Activated naive CD8-positive, alpha-beta T cell treated with anti-CD3 and anti-CD28 coated beads, Interleukin-2, amount 50 U/mL, for 16 hours (primary cell): Measurements from ENCODE around the gene FAT2.
"Not testable (repeated sequence)": the region's sequence is repeated elsewhere in the genome, so short reads cannot be mapped to it uniquely, and the experiment has no call there.

Experiments used
- DNase-seq: peaks from one replicate; pipeline ENCODE4 v3.0.0-alpha.2; 2020; ENCODE audit warnings: low read depth, low spot score

The FAT2 gene

GRCh38 chr5:151612689-151613427 is 21.7 kb upstream of the FAT2 start:
- peak; percentile 18 for DNase-seq

- no peak for DNase-seq
Observed at GRCh38 chr5:151611127-151611775, 20.1 kb upstream of the FAT2 start.

DNA sequence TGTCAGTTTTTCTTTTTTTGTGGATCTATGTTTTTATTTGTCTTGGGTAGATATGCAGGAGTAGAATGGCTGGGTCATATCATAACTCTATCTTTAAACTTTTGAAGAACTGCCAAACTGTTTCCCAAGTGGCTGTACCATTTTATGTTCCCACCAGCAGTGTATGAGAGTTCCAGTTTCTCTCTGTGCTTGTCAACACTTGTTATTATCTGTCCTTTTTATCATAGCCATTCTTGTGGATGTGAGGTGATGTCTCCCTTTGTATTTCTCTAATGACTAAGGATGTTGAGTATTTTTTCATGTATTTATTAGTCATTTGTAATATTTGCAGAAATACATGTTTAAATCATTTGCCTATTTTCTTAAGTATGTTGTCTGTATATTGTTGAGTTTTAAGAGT is 17.4 kb upstream of the FAT2 start:
- no peak for DNase-seq

DNA sequence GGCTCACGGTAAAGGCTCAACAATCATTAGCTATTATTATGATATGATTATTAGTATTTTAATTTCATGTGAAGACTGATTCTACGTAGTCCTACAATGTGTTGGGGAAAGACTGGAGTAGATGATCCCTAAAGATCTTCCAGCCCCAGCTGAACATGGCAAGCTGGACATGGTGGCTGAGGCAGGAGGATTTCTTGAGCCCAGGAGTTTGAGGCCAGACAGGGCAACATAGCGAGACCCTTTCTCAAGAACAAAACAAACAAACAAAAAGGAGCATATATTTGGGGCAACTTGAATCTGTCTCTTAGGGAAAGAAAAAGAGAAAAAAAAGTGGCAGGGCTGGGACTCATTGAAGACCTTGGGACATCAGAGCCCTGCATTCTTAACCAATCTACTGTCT is 16.2 kb upstream of the FAT2 start:
- DNase-seq, result no peak

DNA sequence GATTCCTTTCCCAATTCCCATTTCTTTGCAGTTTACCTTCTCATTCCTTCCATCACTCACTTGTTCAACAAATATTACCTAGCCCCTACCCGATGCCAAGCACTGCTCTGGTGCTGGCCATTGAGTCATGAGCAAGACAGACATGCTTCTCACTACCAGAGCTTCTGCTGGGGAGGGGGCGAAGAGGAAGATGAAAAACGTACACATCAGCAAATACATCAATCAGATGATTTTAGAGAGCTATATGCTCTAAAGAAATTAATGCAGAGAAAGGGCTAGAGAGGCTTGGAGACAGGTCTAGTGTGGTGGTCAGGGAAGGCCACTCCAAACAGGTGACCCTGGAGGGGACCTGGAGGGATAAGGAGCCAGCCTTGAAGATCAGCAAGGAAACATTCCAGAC is 14.4 kb upstream of the FAT2 start:
- DNase-seq, result no peak

DNA sequence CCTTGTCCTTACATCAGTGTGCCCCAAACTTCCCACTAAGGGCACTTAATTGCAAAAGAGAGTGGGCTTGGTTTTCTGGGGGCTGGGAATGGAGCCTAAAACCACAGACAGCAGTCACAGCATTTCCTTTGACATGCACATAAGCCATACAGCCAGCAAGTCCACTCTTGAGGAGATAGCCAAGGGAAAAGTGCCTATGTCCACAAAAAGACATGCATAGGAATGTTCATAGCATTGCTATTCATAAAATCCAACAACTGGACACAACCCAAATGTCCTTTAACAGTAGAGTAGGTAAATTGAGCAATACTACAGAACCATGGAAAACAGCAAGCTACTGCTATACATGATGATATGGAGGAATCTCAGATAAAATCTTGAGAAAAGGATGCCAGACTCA is 11.7 kb upstream of the FAT2 start:
- no peak for DNase-seq

DNA sequence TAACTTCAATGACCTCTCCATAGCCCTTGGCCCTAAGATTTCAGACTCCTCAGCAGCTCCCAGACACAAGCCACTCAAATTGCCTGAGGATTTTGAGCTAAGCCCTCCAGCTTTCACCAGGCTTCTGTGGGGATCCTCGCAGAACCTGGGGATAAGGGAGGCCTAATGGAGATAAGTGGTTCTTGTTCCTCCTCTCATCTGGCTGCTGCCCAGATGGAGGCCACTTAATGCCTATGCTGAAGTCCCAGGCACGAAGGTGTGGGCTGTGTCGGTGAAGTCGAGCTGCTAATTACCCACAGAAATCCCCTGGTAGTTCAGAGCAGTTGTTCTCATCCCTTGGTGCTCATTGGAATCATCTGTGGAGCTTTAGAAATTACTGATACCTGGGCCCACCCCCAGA is 10.3 kb upstream of the FAT2 start:
- no peak for DNase-seq

- no peak for DNase-seq
Observed at GRCh38 chr5:151600069-151600665, 9.0 kb upstream of the FAT2 start.

- DNase-seq, result no peak
Observed at GRCh38 chr5:151598984-151599383, 7.9 kb upstream of the FAT2 start.

DNA sequence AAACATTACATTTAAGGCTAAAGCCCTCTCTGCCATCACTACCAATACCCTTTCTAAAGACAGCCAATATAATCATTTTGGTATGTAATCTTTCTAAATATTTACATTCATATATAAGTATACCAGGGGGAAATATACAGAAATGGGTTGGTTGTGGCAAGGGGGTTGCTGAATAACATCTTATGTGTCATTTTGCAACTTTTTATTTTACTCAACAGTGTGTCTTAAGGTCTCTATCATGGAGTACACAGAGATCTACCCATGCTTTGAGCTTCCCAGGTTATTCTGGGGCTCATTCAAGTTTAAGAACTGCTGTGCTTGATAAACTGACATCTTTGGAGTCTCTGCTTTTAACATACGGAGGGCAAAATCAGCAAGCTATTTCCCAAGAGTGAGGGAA is 7.4 kb upstream of the FAT2 start:
- DNase-seq, result no peak

DNA sequence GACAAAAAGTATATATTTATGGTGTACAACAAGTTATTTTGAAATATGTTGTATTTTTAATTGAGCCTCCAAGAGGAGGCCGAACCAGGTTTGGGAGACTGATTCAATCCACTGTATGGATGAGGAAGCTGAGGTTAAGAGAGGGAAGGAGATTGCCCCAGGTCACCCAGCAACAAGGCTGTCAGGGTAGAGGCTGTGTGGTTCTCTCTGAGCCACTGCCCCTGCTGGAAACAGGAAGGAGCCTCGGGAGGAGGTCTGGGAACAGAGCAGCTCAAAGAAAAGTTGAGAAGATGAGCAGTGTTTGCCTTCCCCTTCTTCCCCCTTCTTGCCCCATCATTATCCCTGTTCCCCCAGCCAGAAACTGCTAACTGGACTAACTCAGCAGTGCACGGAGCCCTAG is 6.6 kb upstream of the FAT2 start:
- no peak for DNase-seq

DNA sequence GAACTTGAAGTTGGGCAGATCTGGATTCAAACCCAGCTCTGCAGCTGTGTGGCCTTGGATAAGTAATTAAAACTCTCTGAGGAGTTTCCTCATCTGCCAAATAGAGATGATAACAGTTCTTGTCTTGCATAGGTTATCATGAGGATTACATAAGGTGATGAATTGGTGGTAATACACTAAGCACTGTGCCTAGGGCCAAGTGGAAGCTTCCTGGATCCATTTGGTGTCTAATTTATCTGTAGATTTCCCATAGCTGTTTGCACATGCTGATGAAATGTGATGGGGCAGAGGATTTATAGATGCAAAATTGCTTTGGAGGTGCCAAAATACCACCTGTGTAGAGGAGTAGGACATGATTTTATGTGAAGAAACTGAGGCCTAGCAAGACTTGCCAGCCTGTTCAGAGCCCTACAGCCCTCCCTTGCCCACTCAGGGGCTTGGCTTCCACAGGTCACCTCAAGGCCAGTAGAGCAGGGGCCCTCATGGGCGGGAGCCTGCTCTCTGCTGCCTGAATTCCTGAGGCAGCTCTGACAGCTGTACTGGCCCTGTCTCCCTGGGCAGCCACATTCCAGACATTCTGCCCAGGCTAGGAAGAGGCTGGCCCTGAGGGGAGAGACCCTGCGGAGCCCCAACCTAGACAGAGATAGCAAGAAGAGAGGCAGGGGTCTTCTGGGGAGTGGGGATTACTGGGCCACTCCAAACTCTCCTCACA is 5.9 kb upstream of the FAT2 start:
- DNase-seq, result no peak

DNA sequence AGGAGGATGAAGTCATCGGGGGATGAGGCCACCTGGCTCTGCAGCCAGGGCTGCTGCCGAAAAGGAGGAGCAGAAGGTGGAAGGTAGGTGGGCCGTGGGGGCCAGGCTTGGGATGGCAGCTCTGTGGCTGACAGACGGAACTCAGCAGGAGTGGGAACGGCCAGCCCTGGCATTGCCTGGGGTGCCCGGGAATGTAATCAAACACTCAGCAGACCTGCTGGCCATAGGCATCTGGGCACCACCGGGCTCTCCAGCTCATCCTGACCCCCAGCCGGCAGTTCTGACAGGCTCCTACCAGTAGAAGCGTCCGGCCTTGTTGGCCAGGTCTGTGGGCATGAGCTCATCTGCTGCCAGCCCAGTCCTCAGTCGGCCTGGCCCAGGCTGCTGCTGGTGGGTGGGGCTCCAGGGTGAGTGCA is 4.3 kb upstream of the FAT2 start:
- DNase-seq, result no peak

DNA sequence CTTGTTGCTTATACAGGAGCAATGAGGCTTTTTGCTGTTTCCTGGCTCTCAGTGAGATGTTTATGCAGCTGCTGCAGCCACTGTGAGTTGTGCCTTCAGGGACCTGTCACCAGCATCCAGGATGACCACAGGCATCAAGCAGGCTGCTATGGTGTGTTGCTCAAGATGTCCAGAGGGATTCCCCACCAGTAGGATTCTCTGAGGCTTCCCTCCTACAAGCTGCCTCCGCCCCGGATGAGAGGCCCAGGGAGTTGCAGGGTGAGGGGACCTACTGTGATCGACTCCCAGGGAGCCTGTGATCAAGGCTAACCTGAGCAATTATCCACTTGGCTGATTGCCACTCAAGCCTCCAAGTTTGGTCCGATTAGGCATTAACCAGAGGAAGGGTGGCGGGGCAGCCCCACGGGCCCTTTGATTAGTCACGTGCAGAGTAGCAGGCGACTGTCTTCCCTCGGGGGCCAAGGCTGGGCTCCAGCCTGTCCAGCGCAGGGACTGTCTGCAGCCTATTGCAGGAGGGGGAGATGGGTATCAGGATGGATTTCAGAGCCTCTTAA is 1.8 kb upstream of the FAT2 start:
- DNase-seq, result no peak

DNA sequence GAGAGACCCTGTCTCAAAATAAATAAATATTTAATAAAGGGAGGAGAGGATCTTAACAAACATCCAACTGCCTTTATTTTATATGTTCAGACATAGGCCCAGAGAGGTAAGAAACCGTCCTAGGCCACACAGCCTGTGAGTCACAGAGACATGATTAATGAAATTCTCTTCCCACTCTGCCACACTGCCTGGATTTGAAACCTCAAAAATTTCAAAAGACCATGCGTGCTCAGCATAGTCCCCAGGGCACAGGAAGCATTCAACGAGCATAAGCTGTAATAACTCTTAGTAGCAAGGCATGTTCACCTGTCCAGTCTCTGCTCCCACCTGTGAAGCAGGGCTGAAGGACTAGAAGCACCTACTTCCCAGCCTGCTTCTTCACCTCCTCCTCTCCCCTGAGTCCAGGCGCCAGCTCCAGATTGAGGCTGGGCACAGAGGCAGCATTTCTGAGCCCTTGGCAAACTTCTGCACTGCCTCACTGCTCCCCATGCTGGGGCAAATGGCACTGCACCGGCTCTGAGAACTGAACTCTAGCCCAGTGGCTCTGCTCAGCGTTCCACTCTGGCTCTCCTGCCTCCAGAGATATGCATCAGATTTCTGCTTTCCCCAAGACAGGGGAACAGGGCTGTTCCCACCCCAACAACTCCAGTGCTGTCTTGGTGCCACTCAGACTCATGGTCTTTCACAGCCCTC is 1.1 kb downstream of the FAT2 start:
- no peak for DNase-seq

DNA sequence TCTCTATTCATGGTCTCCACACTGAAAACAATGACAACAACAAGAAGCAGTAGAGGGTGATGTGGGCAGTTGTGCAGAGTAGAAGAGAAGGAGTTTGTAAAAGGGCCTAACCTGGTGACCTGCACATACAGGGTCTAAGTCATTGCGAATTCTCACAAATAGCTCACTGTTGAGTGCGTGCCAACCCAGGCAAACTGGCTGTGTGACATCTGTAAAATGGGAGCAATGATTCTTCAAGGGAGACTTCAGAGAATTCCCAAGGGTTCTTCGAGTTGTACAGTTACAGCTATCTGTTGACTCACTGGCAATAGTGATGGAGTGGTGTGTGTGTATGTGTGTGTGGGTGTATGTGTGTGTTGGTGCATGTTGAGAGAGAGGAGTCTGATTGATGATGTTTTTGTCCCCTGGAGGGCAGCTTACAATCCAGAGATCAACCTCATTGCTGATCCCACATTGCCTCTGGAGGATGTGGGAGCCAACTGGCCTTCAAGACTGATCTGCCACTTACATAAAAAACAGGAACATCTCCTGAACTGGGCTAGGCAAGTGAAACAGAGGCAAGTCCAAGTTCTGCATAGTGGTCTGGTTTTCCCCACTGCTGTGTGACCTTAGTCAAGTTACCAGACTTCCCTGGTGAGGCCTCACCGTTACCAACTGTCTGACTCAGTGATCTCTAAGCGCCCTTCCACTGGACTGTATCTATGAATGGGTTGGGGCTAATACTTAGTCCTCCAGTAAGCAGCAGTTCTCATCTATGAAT is 3.2 kb downstream of the FAT2 start:
- DNase-seq, result no peak

GRCh38 chr5:151585970-151586369 is 5.2 kb downstream of the FAT2 start:
- no peak for DNase-seq

- DNase-seq, result not testable (repeated sequence)
Observed at GRCh38 chr5:151585344-151585743, 5.8 kb downstream of the FAT2 start.

- no peak for DNase-seq
Observed at GRCh38 chr5:151584057-151584937, 6.8 kb downstream of the FAT2 start.
